ENCODE results near the gene PTCD3. TPM values are rescaled to one million over a fixed set of nuclear protein-coding genes. Genes with fewer than 3 reads are reported as not detected.

The PTCD3 gene
- total RNA-seq, 3 donors from 2014 or later = 70.1 to 126 (median 99.1) TPM

DNA sequence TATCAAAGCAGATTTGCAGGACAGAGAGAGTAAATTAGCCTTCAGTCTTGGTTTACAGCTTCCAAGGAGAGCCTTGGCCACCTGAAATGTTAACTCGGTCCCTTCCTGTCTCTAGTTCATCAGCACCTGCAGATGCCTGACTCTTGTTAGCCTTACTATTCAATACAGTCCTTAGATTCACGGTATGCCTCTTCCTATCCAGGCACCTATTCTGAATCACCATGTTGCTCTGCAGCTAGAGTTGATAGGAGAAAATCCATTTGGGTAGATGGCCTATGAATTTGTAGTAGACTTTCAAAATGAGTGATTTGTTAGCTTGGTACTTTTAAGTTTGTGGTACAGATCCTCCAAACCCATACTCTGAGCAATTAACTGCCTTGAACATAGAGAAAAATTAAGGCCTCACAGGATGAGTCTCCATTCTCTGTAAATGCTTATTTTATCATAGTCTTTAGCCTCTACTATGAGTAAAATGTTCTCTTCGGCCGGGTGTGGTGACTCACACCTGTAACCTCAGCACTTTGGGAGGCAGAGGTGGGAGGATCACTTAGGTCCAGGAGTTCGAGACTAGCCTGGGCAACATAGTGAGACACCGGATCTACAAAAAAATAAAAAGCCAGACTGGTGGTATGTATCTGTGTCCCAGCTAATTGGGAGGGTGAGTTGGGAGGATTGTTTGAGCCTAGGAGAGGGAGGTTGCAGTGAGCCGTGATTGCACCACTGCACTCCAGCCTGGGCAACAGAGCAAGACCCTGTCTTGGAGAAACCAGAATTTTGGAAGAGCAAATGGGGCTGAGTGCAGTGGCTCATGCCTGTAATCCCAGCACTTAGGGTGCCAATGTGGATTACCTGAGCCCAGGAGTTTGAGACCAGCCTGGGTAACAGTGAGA lies 32.9 kb downstream of the PTCD3 start:
- no peak overlapping the region for H3K4me3 ChIP-seq
- H3K36me3 ChIP-seq = peaks cover 23% of the 10 kb centered on the region
- H3K27ac ChIP-seq = no peak overlapping the region
- no peaks in the 10 kb centered on the region for H3K4me1 ChIP-seq
- intact Hi-C loops (cut with DNase I; ENCODE audit: low total_unique reads) = no loop called here
- DNase-seq (ENCODE audit: low spot score in 2 of 2) = no peak
- no peaks in the 10 kb centered on the region for H3K9me3 ChIP-seq
- TF ChIP-seq, protein P1, sequence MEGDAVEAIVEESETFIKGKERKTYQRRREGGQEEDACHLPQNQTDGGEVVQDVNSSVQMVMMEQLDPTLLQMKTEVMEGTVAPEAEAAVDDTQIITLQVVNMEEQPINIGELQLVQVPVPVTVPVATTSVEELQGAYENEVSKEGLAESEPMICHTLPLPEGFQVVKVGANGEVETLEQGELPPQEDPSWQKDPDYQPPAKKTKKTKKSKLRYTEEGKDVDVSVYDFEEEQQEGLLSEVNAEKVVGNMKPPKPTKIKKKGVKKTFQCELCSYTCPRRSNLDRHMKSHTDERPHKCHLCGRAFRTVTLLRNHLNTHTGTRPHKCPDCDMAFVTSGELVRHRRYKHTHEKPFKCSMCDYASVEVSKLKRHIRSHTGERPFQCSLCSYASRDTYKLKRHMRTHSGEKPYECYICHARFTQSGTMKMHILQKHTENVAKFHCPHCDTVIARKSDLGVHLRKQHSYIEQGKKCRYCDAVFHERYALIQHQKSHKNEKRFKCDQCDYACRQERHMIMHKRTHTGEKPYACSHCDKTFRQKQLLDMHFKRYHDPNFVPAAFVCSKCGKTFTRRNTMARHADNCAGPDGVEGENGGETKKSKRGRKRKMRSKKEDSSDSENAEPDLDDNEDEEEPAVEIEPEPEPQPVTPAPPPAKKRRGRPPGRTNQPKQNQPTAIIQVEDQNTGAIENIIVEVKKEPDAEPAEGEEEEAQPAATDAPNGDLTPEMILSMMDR (IDR thresholded peaks at IDR 0.05) = no peak
- TF ChIP-seq POLR2A (IDR thresholded peaks at IDR 0.05) = no peak
- no peak for TF ChIP-seq POLR2AphosphoS5 (IDR thresholded peaks at IDR 0.05)
- H3K27me3 ChIP-seq = no peaks in the 10 kb centered on the region

DNA sequence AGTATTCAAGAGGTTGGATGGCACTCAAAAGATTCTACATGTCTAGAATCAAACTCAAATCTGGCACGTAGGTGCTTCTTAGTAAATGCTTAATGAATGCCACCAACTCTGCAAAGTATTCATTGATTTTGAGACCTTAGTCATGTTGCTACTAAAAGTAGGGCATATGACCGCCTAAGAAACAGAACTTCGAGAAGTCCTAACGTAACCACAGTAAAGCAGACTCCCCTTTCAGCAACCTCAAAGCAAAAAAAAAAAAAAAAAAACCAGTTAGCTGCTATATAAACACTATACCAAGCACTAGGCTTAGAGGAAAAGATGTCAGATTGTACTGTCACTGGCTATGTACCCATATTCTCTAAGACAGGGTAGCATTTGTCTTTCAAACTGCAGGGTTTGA lies 33.9 kb downstream of the PTCD3 start:
- TF ChIP-seq POLR2AphosphoS5 (IDR thresholded peaks at IDR 0.05) (no peak), POLR2A (IDR thresholded peaks at IDR 0.05) (no peak)
- TF ChIP-seq, protein P1 (IDR thresholded peaks at IDR 0.05) = no peak
- DNase-seq (ENCODE audit: low spot score in 2 of 2) = no peak
- intact Hi-C loops (cut with DNase I; ENCODE audit: low total_unique reads) = no loop called here
- Histone ChIP-seq H3K27me3 (no peaks in the 10 kb centered on the region), H3K9me3 (no peaks in the 10 kb centered on the region), H3K4me3 (no peak overlapping the region), H3K36me3 (peaks cover 17% of the 10 kb centered on the region), H3K4me1 (no peaks in the 10 kb centered on the region), H3K27ac (no peak overlapping the region)

- intact Hi-C loops (cut with DNase I; ENCODE audit: low total_unique reads) = no loop called here
- TF ChIP-seq POLR2AphosphoS5 (IDR thresholded peaks at IDR 0.05) (no peak), POLR2A (IDR thresholded peaks at IDR 0.05) (no peak)
- TF ChIP-seq, protein P1 (IDR thresholded peaks at IDR 0.05) = no peak
- no peak overlapping the region for H3K27ac ChIP-seq
- H3K4me1 ChIP-seq = no peaks in the 10 kb centered on the region
- no peaks in the 10 kb centered on the region for H3K9me3 ChIP-seq
- DNase-seq (ENCODE audit: low spot score in 2 of 2) = no peak
- no peak overlapping the region for H3K4me3 ChIP-seq
- H3K36me3 ChIP-seq = peaks cover 8% of the 10 kb centered on the region
- H3K27me3 ChIP-seq = no peaks in the 10 kb centered on the region
Observed at GRCh38 chr2:86140969-86141392, 34.9 kb downstream of the PTCD3 start.

DNA sequence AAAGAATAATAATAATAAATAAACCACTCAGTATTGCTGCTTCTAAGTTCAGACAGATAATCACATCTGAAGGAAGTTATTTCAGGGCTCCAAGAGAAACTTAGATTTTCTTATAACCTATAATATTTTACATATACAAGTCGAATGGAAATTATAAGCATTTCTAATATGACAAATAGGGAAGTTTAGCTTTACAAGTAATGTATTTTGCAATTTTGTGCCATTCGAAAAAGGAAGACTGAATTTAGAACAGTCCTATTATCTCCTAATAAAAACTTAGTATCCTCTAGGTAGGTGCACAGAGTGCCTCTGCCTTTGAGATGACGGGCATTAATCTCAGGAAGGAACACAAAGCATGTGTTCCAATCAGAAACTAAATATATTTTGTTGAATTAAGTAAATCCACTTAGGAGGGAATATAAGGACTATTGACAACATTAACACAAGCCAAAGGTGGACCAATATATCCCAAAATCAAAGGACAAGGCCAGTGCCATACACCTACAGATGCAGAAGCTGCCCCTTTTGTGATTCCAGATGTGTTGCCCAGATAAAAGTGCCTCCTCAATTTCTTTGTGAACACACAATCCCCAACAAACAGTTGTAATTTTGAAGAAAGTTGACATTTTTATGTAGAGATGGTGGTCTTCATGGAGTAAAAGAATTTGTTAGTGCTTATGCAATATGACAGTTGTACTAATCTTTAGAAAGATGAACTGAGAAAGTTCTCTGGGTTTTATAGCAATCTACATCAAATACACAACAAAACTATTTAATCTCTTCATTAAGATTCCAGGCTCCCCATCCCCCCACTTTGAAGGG lies 36.6 kb downstream of the PTCD3 start:
- Histone ChIP-seq H3K4me1 (no peaks in the 10 kb centered on the region), H3K4me3 (no peak overlapping the region), H3K27ac (no peak overlapping the region), H3K9me3 (no peaks in the 10 kb centered on the region), H3K27me3 (no peaks in the 10 kb centered on the region), H3K36me3 (peaks cover 14% of the 10 kb centered on the region)
- no peak for DNase-seq (ENCODE audit: low spot score in 2 of 2)
- TF ChIP-seq POLR2A (IDR thresholded peaks at IDR 0.05) = no peak
- no peak for TF ChIP-seq POLR2AphosphoS5 (IDR thresholded peaks at IDR 0.05)
- TF ChIP-seq, protein P1 (IDR thresholded peaks at IDR 0.05) = no peak
- intact Hi-C loops (cut with DNase I; ENCODE audit: low total_unique reads) = no loop called here

DNA sequence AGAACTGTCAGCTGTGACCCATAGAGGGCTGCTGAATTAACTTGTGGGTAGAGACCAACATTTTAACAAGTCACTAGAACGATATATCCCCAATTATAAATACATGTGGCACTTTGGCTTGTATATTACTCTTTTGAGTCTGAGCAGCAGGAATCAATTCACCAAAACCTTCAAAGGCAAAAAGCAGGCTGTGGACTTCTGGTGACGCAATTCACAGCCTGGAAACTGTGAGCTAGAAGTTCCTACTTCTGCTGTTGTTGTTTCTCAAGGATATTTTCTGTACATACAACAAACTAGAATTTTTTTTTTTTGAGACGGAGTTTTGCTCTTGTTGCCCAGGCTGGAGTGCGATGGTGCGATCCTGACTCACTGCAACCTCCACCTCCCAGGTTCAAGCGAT lies 37.3 kb downstream of the PTCD3 start:
- Histone ChIP-seq H3K4me3 (no peak overlapping the region), H3K27me3 (no peaks in the 10 kb centered on the region), H3K36me3 (peaks cover 8% of the 10 kb centered on the region), H3K27ac (no peak overlapping the region), H3K4me1 (no peaks in the 10 kb centered on the region), H3K9me3 (no peaks in the 10 kb centered on the region)
- TF ChIP-seq POLR2A (IDR thresholded peaks at IDR 0.05) (no peak), POLR2AphosphoS5 (IDR thresholded peaks at IDR 0.05) (no peak)
- TF ChIP-seq, protein P1 (IDR thresholded peaks at IDR 0.05) = no peak
- intact Hi-C loops (cut with DNase I; ENCODE audit: low total_unique reads) = no loop called here
- DNase-seq (ENCODE audit: low spot score in 2 of 2) = no peak

Measured in breast epithelium (tissue), 4 donors.